SK-N-MC (cell line): ENCODE data around the gene FAF2.

ENCODE experiments used
- EZH2 ChIP-seq: fragments of 200-600 bp; sonication (generic); IDR thresholded peaks from one replicate; pipeline ENCODE4 v1.6.1; 2017; ENCODE audit warnings: antibody characterized with exemption
- FOXP2 ChIP-seq: optimal IDR thresholded peaks from 2 replicates; pipeline ENCODE3; 2011; ENCODE audit warnings: mild to moderate bottlenecking, moderate library complexity; ENCODE audit not compliant: insufficient read depth; ENCODE audit errors: extremely low read length, control extremely low read depth
- POLR2AphosphoS5 ChIP-seq: IDR thresholded peaks from 2 replicates; pipeline ENCODE4 v1.6.1; 2012; ENCODE audit warnings: mild to moderate bottlenecking, low read depth, low read length, borderline replicate concordance

DNA sequence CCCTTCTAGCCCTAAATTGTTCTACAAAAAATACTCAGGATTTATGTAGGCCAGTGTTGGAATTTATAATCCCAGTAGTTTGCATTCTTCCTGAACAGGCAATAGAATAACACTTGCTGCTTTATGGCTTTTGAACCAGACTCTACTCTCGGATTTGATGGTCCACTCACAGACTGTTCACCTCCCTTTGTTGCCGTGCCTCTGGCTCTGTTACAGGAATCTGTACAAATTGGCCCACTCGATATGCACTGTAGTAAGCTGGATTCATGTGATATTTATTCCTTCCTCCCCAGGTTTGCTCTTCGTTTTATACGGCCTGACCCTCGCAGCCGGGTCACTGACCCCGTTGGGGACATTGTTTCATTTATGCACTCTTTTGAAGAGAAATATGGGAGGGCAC is 43.7 kb downstream of the FAF2 start:
- TF ChIP-seq POLR2AphosphoS5 (no peak), EZH2 (no peak), FOXP2 (no peak)
